Naive thymus-derived CD4-positive, alpha-beta T cell (primary cell): ENCODE measurements around the gene EIF2S2. TPM values are rescaled to one million over a fixed set of nuclear protein-coding genes. Genes with fewer than 3 reads are reported as not detected.

Experiments used
- ATAC-seq: fragments of 150-1000 bp; cut with Tn5 transposase; 2 replicates; pipeline ENCODE4 v1.10.0; 2021; ENCODE audit warnings: mild to moderate bottlenecking, moderate library complexity
- CTCF ChIA-PET: fragments of 350-600 bp; sonication (Branson Sonifier 250); formaldehyde crosslinking; loops from one replicate; lab custom pipeline; 2021; ENCODE audit warnings: antibody characterized with exemption; lab: Charles Lee
- POLR2A ChIA-PET: fragments of 350-600 bp; sonication (Branson Sonifier 250); formaldehyde crosslinking; loops from one replicate; lab custom pipeline; 2021; ENCODE audit warnings: antibody characterized with exemption, inconsistent platforms; lab: Charles Lee
- DNase-seq, 9 donors: peaks; one replicate each; pipeline versions ENCODE4 v3.0.0 to v3.0.0-alpha.2; 2020 to 2022; ENCODE audit warnings: mixed read lengths in 1 of 9
- H3K27ac ChIP-seq: one replicate; pipeline ENCODE4 v1.7.0; 2013; ENCODE audit warnings: mild to moderate bottlenecking, low read depth, low read length, moderate library complexity
- H3K27me3 ChIP-seq, 2 donors: one replicate each; pipeline ENCODE4 v1.7.0; 2013; ENCODE audit warnings: low read length in 2 of 2, mild to moderate bottlenecking in 2 of 2, moderate library complexity in 2 of 2; ENCODE audit not compliant: control insufficient read depth in 2 of 2, insufficient read depth in 2 of 2
- H3K36me3 ChIP-seq, 3 experiments: 1 replicate in 2 of 3; 2 replicates in 1 of 3; pipeline ENCODE4 v1.7.0; 2013; ENCODE audit warnings: low read length in 3 of 3, mild to moderate bottlenecking in 3 of 3, moderate library complexity in 1 of 3; ENCODE audit not compliant: insufficient read depth in 3 of 3, control insufficient read depth in 2 of 3
- H3K4me1 ChIP-seq, 2 donors: one replicate each; pipeline ENCODE4 v1.7.0; 2013; ENCODE audit warnings: low read length in 2 of 2, mild to moderate bottlenecking in 2 of 2, moderate library complexity in 1 of 2; ENCODE audit not compliant: control insufficient read depth in 2 of 2, insufficient read depth in 2 of 2
- H3K4me3 ChIP-seq: 2 replicates; pipeline ENCODE4 v1.7.0; 2013; ENCODE audit warnings: mild to moderate bottlenecking, low read length
- H3K9me3 ChIP-seq, 3 experiments: 1 replicate in 2 of 3; 2 replicates in 1 of 3; pipeline ENCODE4 v1.7.0; 2013; ENCODE audit warnings: low read length in 3 of 3; ENCODE audit not compliant: control insufficient read depth in 2 of 3
- H3K27ac Mint-ChIP-seq, 9 donors: one replicate each; pipeline ENCODE4 v1.8.0; 2020 to 2022; ENCODE audit warnings: mixed read lengths in 9 of 9, mild to moderate bottlenecking in 8 of 9, moderate library complexity in 5 of 9, inconsistent platforms in 2 of 9
- H3K27me3 Mint-ChIP-seq, 5 donors: one replicate each; pipeline ENCODE4 v1.8.0; 2021 to 2022; ENCODE audit warnings: mixed read lengths in 5 of 5, mild to moderate bottlenecking in 1 of 5
- H3K36me3 Mint-ChIP-seq, 5 donors: one replicate each; pipeline ENCODE4 v1.8.0; 2020 to 2022; ENCODE audit warnings: mixed read lengths in 5 of 5, mild to moderate bottlenecking in 3 of 5, inconsistent platforms in 1 of 5
- H3K4me1 Mint-ChIP-seq, 7 donors: one replicate each; pipeline ENCODE4 v1.8.0; 2020 to 2022; ENCODE audit warnings: mixed read lengths in 7 of 7, mild to moderate bottlenecking in 3 of 7, inconsistent platforms in 1 of 7
- H3K4me3 Mint-ChIP-seq, 10 donors: one replicate each; pipeline ENCODE4 v1.8.0; 2020 to 2022; ENCODE audit warnings: mild to moderate bottlenecking in 10 of 10, mixed read lengths in 10 of 10, moderate library complexity in 6 of 10, inconsistent platforms in 2 of 10
- H3K9me3 Mint-ChIP-seq, 11 donors: one replicate each; pipeline ENCODE4 v1.8.0; 2020 to 2022; ENCODE audit warnings: mixed read lengths in 11 of 11, mild to moderate bottlenecking in 4 of 11, inconsistent platforms in 1 of 11, moderate library complexity in 1 of 11
- intact Hi-C, 2 donors: fragments of 100-400 bp; cut with micrococcal nuclease; formaldehyde crosslinking; loops; one replicate each; pipeline ENCODE4 v1.15.1; 2023
- microRNA-seq: library from miRNA; unstranded; fragments of <30 nt; microRNA quantifications from one replicate; pipeline ENCODE4 v1.2.0, GENCODE V29; 2022; ENCODE audit warnings: borderline microRNAs expressed
- polyA plus RNA-seq, 2 donors: library from polyadenylated mRNA; unstranded; fragments of 300-500 nt; fragmentation: Illumina TruSeq; gene quantifications; one replicate each; pipeline ENCODE4 v1.2.3, GENCODE V29; 2021
- total RNA-seq, 6 experiments: library from RNA in 5 of 6; stranded (reverse) in 5 of 6; gene quantifications; 1 replicate in 5 of 6; 2 replicates in 1 of 6; pipeline ENCODE4 v1.2.3 and lab custom pipeline; 2021 to 2026

Gene EIF2S2
- total and polyA plus RNA-seq, 7 experiments from 2014 or later = 16.8 to 68.4 (median 23.2) TPM

DNA sequence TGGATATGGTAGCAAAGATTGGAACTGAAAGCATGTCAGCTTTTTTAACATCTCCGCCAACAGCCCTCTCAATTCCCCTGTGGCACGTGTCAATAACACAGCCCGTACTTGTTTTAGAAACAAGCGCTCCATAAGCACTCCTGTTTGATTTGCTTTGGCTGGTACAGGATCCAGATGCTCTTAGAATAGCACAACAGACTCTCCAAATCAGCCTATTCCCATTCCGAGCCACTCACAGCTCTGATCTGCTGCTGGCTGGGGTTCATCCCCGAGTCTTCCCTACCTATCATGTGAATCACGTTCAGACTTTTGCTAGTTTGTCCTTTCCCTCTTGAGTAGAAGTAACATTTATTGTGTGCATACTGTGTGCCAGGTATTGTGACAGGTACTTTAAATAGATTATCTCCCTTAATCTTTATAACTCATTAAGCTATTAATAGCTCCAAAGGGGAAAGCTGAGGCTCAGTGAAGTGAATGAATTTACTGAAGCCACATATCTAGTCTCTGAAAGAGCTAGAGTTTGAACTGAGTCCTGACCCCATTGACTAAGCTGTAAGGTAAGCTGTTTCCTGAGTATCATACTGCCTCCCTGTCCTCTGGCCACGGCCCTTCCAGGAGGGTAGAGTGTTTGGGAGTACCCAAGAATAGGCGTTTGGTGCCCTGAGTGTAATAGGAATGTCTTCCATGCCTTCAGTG, 71.6 kb downstream of the EIF2S2 start:
- ATAC-seq (no peak), DNase-seq (no peak)
- H3K4me1 ChIP-seq = peaks cover 12 to 44% of the 10 kb centered on the region in 2 donors
- peaks cover 58 to 99% (median 96%) of the 10 kb centered on the region in 7 donors for H3K4me1 Mint-ChIP-seq
- H3K27ac ChIP-seq = no peak overlapping the region
- no peaks in the 10 kb centered on the region for H3K27me3 ChIP-seq
- H3K36me3 ChIP-seq = no peaks in the 10 kb centered on the region
- ChIA-PET CTCF (no interaction called here), POLR2A (no interaction called here)
- H3K27ac Mint-ChIP-seq = peak overlapping the region in 8 of 9 donors; percentile 6 to 74 (median 40)
- peaks cover 0 to 14% (median 0%) of the 10 kb centered on the region in 5 donors for H3K36me3 Mint-ChIP-seq
- intact Hi-C loops = no loop called here
- H3K9me3 ChIP-seq = no peaks in the 10 kb centered on the region
- no peaks in the 10 kb centered on the region for H3K9me3 Mint-ChIP-seq
- no peaks in the 10 kb centered on the region for H3K27me3 Mint-ChIP-seq
- H3K4me3 Mint-ChIP-seq = peak overlapping the region in 3 of 10 donors; percentile 2 to 28 (median 8)
- no peak overlapping the region for H3K4me3 ChIP-seq

Small RNAs within 50 kb of the gene (microRNA-seq; reads per million reads assigned to microRNA genes)
- not detected for gene MIR4755

Other genes starting within 250 kb of the EIF2S2 start
- gene RALY, start 118.3 kb downstream of the EIF2S2 start, total RNA-seq = 100 to 1,000 TPM in 4 of 5 experiments, 10 to 100 TPM in 1; 99.0 to 167 (median 111) TPM
- 100 to 1,000 TPM; 169 to 202 TPM for gene RALY, start 118.3 kb downstream of the EIF2S2 start, polyA plus RNA-seq
- gene ASIP, start 129.2 kb upstream of the EIF2S2 start, total RNA-seq = not detected
- gene ASIP, start 129.2 kb upstream of the EIF2S2 start, polyA plus RNA-seq = not detected
- 10 to 100 TPM; 19.1 to 62.9 (median 23.7) TPM for gene AHCY, start 191.1 kb upstream of the EIF2S2 start, total RNA-seq
- gene AHCY, start 191.1 kb upstream of the EIF2S2 start, polyA plus RNA-seq = 10 to 100 TPM; 27.3 to 29.9 TPM